Measurements from ENCODE around the gene POLR3GL.
"Not testable (repeated sequence)": the region's sequence is repeated elsewhere in the genome, so short reads cannot be mapped to it uniquely, and the experiment has no call there.

Gene POLR3GL

GRCh38 chr1:146020058-146021049 is 55.9 kb downstream of the POLR3GL start:
- DNase-seq (ENCODE audit: low read depth, low spot score): no peak

GRCh38 chr1:146021050-146021445 is 56.6 kb downstream of the POLR3GL start:
- no peak for DNase-seq (ENCODE audit: low read depth, low spot score)

GRCh38 chr1:146021622-146022402 is 57.3 kb downstream of the POLR3GL start, which contains the start of gene HJV:
TSS of gene HJV (minus strand) at chr1:146021735. CDS start at chr1:146020231, 1,504 bp downstream.
- DNase-seq (ENCODE audit: low read depth, low spot score): no peak

- no peak for DNase-seq (ENCODE audit: low read depth, low spot score)
Measured at GRCh38 chr1:146022403-146023127, 58.1 kb downstream of the POLR3GL start.

GRCh38 chr1:146025787-146026495 is 61.5 kb downstream of the POLR3GL start:
- DNase-seq (ENCODE audit: low read depth, low spot score): not testable (repeated sequence)

GRCh38 chr1:146026650-146027049 is 62.2 kb downstream of the POLR3GL start:
- DNase-seq (ENCODE audit: low read depth, low spot score): not testable (repeated sequence)

Data from astrocyte of the hippocampus (primary cell).